Measurements from ENCODE around the gene FUT2. TPM values are rescaled to one million over a fixed set of nuclear protein-coding genes. Genes with fewer than 3 reads are reported as not detected.

Gene FUT2
- total and polyA plus RNA-seq, 2 donors (not counting 1 experiment from before 2014, with no cell fraction given): not detected

DNA sequence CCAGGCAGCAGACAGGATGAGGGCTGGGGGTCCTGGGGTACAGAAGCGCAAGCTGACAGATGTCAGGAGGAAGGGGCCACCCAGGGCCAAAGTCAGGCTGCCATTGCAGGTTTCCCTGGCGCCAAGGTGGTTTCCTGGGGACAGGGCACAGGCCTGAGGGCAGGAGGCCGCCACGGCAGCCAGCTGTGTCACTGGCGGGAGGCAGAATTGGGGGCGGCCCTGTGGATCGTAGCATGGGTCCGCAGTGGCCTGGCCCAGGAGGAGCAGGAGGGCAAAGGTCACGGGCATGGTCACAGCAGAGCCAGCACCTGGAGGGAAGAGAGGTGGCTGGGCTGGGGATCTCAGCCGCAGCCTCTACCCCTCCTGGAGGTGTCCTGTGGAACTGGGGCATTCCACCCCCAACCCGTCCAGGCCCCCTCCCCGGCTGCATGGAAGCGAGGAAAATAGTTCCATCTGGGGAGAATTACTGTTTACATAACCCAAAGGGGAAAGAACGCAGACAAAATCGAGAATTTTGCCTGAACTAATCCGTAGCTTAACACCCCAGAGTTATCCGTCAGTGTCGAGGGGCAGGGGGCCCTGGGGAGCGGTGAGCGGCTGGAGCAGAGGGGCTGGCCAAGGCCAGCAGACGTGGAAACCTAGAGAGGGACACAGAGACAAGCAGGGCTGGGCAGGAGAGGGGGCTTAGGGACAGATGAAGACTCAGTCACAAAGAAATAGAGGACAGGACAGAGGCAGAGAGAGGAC is 24.9 kb upstream of the FUT2 start:
- peaks cover 6% of the 10 kb centered on the region for H3K4me1 Mint-ChIP-seq
- H3K4me3 Mint-ChIP-seq: no peak overlapping the region
- Histone ChIP-seq H3K79me2 (ENCODE audit: control insufficient read depth, insufficient read depth, low read length) (no peaks in the 10 kb centered on the region), H3K9ac (ENCODE audit: low read length) (no peak overlapping the region), H4K20me1 (ENCODE audit: control insufficient read depth, insufficient read depth, low read length, poor library complexity, severe bottlenecking) (no peaks in the 10 kb centered on the region), H2AFZ (ENCODE audit: insufficient read depth, low read depth, low read length, poor library complexity, severe bottlenecking) (no peak overlapping the region), H3K36me3 (replicated peaks in 1 of 2; ENCODE audit: control extremely low read depth in 1 of 2, control insufficient read depth in 1 of 2, extremely low read depth in 1 of 2, insufficient read depth in 2 of 2, low read length in 1 of 2) (no peaks in the 10 kb centered on the region), H3K9me3 (ENCODE audit: control extremely low read depth in 1 of 3, control insufficient read depth in 2 of 3, insufficient read depth in 1 of 3, low read length in 2 of 3) (peaks cover 0 to 6% (median 0%) of the 10 kb centered on the region in 3 donors), H3K4me1 (ENCODE audit: control insufficient read depth in 2 of 2, insufficient read depth in 2 of 2, low read length in 2 of 2) (peaks cover 4 to 10% of the 10 kb centered on the region in 2 donors), H3K27ac (ENCODE audit: low read length in 2 of 2) (no peak overlapping the region), H3K4me2 (replicated peaks; ENCODE audit: low read depth, low read length, poor library complexity, severe bottlenecking) (no peak overlapping the region), H3K4me3 (ENCODE audit: control extremely low read depth in 1 of 5, extremely low read depth in 1 of 5, insufficient read depth in 1 of 5, low read depth in 2 of 5, low read length in 4 of 5) (no peak overlapping the region), H3K27me3 (replicated peaks in 1 of 4; ENCODE audit: control extremely low read depth in 1 of 4, control insufficient read depth in 3 of 4, insufficient read depth in 4 of 4, low read length in 3 of 4) (no peaks in the 10 kb centered on the region)
- peaks cover 3% of the 10 kb centered on the region for H3K9me3 Mint-ChIP-seq (ENCODE audit: insufficient read depth)
- H3K27me3 Mint-ChIP-seq: peaks cover 6% of the 10 kb centered on the region
- TF ChIP-seq EZH2 (IDR thresholded peaks at IDR 0.05; ENCODE audit: borderline replicate concordance, insufficient read depth, low read depth, low read length, poor library complexity, severe bottlenecking) (no peak), CTCF (IDR thresholded peaks at IDR 0.05) (no peak)
- intact Hi-C loops (cut with micrococcal nuclease): no loop called here
- CTCF ChIA-PET: no interaction called here
- 90% methylated on average over 18 of the region's 21 CpGs for WGBS (ENCODE audit: insufficient coverage)
- no peak for DNase-seq
- ATAC-seq (ENCODE audit: low read depth): no peak
- POLR2A ChIA-PET: interaction anchor here (0.6 kb wide), 1 partner anchor 138 kb away, joined by 3 read pairs; no protein-coding TSS in a partner anchor
- no peak overlapping the region for H3K27ac Mint-ChIP-seq

- Histone ChIP-seq H3K4me3 (ENCODE audit: control extremely low read depth in 1 of 5, extremely low read depth in 1 of 5, insufficient read depth in 1 of 5, low read depth in 2 of 5, low read length in 4 of 5) (no peak overlapping the region), H3K27me3 (replicated peaks in 1 of 4; ENCODE audit: control extremely low read depth in 1 of 4, control insufficient read depth in 3 of 4, insufficient read depth in 4 of 4, low read length in 3 of 4) (no peaks in the 10 kb centered on the region), H2AFZ (ENCODE audit: insufficient read depth, low read depth, low read length, poor library complexity, severe bottlenecking) (no peak overlapping the region), H3K9me3 (ENCODE audit: control extremely low read depth in 1 of 3, control insufficient read depth in 2 of 3, insufficient read depth in 1 of 3, low read length in 2 of 3) (peaks cover 0 to 6% (median 0%) of the 10 kb centered on the region in 3 donors), H3K9ac (ENCODE audit: low read length) (no peak overlapping the region), H3K79me2 (ENCODE audit: control insufficient read depth, insufficient read depth, low read length) (no peaks in the 10 kb centered on the region), H4K20me1 (ENCODE audit: control insufficient read depth, insufficient read depth, low read length, poor library complexity, severe bottlenecking) (no peaks in the 10 kb centered on the region), H3K36me3 (replicated peaks in 1 of 2; ENCODE audit: control extremely low read depth in 1 of 2, control insufficient read depth in 1 of 2, extremely low read depth in 1 of 2, insufficient read depth in 2 of 2, low read length in 1 of 2) (no peaks in the 10 kb centered on the region), H3K4me2 (replicated peaks; ENCODE audit: low read depth, low read length, poor library complexity, severe bottlenecking) (no peak overlapping the region), H3K4me1 (ENCODE audit: control insufficient read depth in 2 of 2, insufficient read depth in 2 of 2, low read length in 2 of 2) (peaks cover 4 to 10% of the 10 kb centered on the region in 2 donors), H3K27ac (ENCODE audit: low read length in 2 of 2) (no peak overlapping the region)
- H3K27me3 Mint-ChIP-seq: peaks cover 6% of the 10 kb centered on the region
- H3K4me1 Mint-ChIP-seq: peaks cover 6% of the 10 kb centered on the region
- DNase-seq: no peak
- H3K27ac Mint-ChIP-seq: no peak overlapping the region
- intact Hi-C loops (cut with micrococcal nuclease): no loop called here
- ATAC-seq (ENCODE audit: low read depth): no peak
- TF ChIP-seq CTCF (IDR thresholded peaks at IDR 0.05): no peak
- no peak for TF ChIP-seq EZH2 (IDR thresholded peaks at IDR 0.05; ENCODE audit: borderline replicate concordance, insufficient read depth, low read depth, low read length, poor library complexity, severe bottlenecking)
- ChIA-PET CTCF (no interaction called here), POLR2A (interaction anchor here (0.6 kb wide), 1 partner anchor 138 kb away, joined by 3 read pairs; no protein-coding TSS in a partner anchor)
- no peak overlapping the region for H3K4me3 Mint-ChIP-seq
- WGBS (ENCODE audit: insufficient coverage): 92% methylated on average over 3 of the region's 10 CpGs
- H3K9me3 Mint-ChIP-seq (ENCODE audit: insufficient read depth): peaks cover 3% of the 10 kb centered on the region
These were observed 24.2 kb upstream of the FUT2 start for GRCh38 chr19:48671446-48671995.
